ENCODE measurements around the gene TEPSIN. TPM values are rescaled to one million over a fixed set of nuclear protein-coding genes. Genes with fewer than 3 reads are reported as not detected.

TEPSIN gene
- total and polyA plus RNA-seq, 2 of the 8 experiments (the other 6 are each of a cell fraction or from before 2014, with no cell fraction given), result 22.9 to 28.0 TPM

GRCh38 chr17:81189016-81189415 lies 49.8 kb downstream of the TEPSIN start:
- DNase-seq (ENCODE audit: low read depth in 1 of 2, low spot score in 2 of 2) (no peak), FAIRE-seq (no peak)
- H4K20me1 ChIP-seq (replicated peaks in 1 of 2; ENCODE audit: control insufficient read depth in 1 of 2, insufficient read depth in 2 of 2, low read length in 2 of 2), result peaks cover 0 to 4% of the 10 kb centered on the region in 2 experiments
- H3K9ac ChIP-seq (replicated peaks in 1 of 4; ENCODE audit: extremely low read depth in 1 of 4, low read depth in 3 of 4, low read length in 3 of 4), result no peak overlapping the region
- H3K36me3 ChIP-seq (ENCODE audit: control insufficient read depth in 2 of 4, insufficient read depth in 4 of 4, low read length in 3 of 4), result peaks cover 0 to 11% (median 0%) of the 10 kb centered on the region in 4 experiments; a peak in 3 of 8 replicates
- H3K4ac ChIP-seq (replicated peaks; ENCODE audit: insufficient read length, low read depth, low read length), result no peak overlapping the region
- no peak overlapping the region for H3K27ac ChIP-seq (ENCODE audit: low read depth, low read length)
- no peak overlapping the region for H4K5ac ChIP-seq (ENCODE audit: insufficient read length, low read depth, low read length)
- H2BK120ac ChIP-seq (replicated peaks; ENCODE audit: low read depth, low read length), result no peak overlapping the region
- no peak overlapping the region for H3K56ac ChIP-seq (replicated peaks; ENCODE audit: insufficient read length, low read depth, low read length)
- H3K9me3 ChIP-seq (ENCODE audit: insufficient read depth in 2 of 2, low read depth in 1 of 2, low read length in 1 of 2), result no peaks in the 10 kb centered on the region
- H3K27me3 ChIP-seq (replicated peaks in 1 of 4; ENCODE audit: control insufficient read depth in 3 of 4, extremely low read depth in 1 of 4, insufficient read depth in 3 of 4, low read length in 3 of 4), result no peaks in the 10 kb centered on the region
- H3K18ac ChIP-seq (ENCODE audit: extremely low read depth, low read length), result no peak overlapping the region
- H4K8ac ChIP-seq (ENCODE audit: extremely low read depth, insufficient read depth, low read length), result no peak overlapping the region; the same call in 1 of the 2 replicates
- peaks cover 0 to 5% (median under 1%) of the 10 kb centered on the region in 4 experiments; a peak in 2 of 7 replicates for H3K4me1 ChIP-seq (replicated peaks in 1 of 4; ENCODE audit: control insufficient read depth in 3 of 4, insufficient read depth in 4 of 4, low read length in 3 of 4)
- H2AFZ ChIP-seq (ENCODE audit: low read length), result no peak overlapping the region
- WGBS, 2 experiments (ENCODE audit: extremely low coverage in 1 of 2, insufficient coverage in 1 of 2, insufficient read length in 1 of 2, insufficient replicate concordance in 2 of 2, low coverage in 1 of 2, low lambda C conversion rate in 2 of 2, missing lambda C conversion rate in 1 of 2), result 96% methylated on average over 5 of the region's 7 CpGs; no CpG with 5 or more reads in 1 of the 2 experiments
- H2BK15ac ChIP-seq (ENCODE audit: low read length), result no peak overlapping the region
- no peak overlapping the region for H3K14ac ChIP-seq (ENCODE audit: insufficient read length)
- no peak overlapping the region for H2BK5ac ChIP-seq (ENCODE audit: low read depth, low read length)
- H3K4me2 ChIP-seq (ENCODE audit: insufficient read depth in 1 of 2, low read depth in 2 of 2, low read length in 2 of 2), result no peak overlapping the region
- H2BK20ac ChIP-seq (ENCODE audit: low read length), result no peak overlapping the region
- no peak overlapping the region for H3K4me3 ChIP-seq (ENCODE audit: extremely low read depth in 1 of 4, insufficient read depth in 2 of 4, low read depth in 3 of 4, low read length in 4 of 4)
- no peak overlapping the region for H2AK5ac ChIP-seq (ENCODE audit: low read depth, low read length)
- no peak overlapping the region for H3K23ac ChIP-seq (ENCODE audit: insufficient read length)
- no peaks in the 10 kb centered on the region for H3K23me2 ChIP-seq (ENCODE audit: low read depth, low read length)
- H2BK12ac ChIP-seq (ENCODE audit: low read depth, low read length), result no peak overlapping the region
- ChIA-PET CTCF (ENCODE audit: partially characterized antibody) (interaction anchor here (0.7 to 3.2 kb wide), 13 partner anchors 9 to 110 kb away, joined by 3 to 25 read pairs (median 4); no protein-coding TSS in a partner anchor), POLR2A (ENCODE audit: partially characterized antibody) (interaction anchor here (1.0 to 1.2 kb wide), 3 partner anchors 24 to 184 kb away, joined by 3 to 4 read pairs (median 4); no protein-coding TSS in a partner anchor)
- TF ChIP-seq SAP30 (IDR thresholded peaks at IDR 0.05; ENCODE audit: insufficient read depth, insufficient replicate concordance, low read length), result no peak
- no peak for TF ChIP-seq HDAC2 (IDR thresholded peaks at IDR 0.05; ENCODE audit: borderline replicate concordance in 1 of 2, low read depth in 2 of 2, low read length in 2 of 2)
- TF ChIP-seq E2F6 (IDR thresholded peaks at IDR 0.05), result no peak
- TF ChIP-seq TCF12 (IDR thresholded peaks at IDR 0.05; ENCODE audit: low read depth, low read length), result no peak
- no peak for TF ChIP-seq KDM4A (IDR thresholded peaks at IDR 0.05; ENCODE audit: low read depth, low read length, severe bottlenecking)
- TF ChIP-seq TAF1 (IDR thresholded peaks at IDR 0.05; ENCODE audit: low read depth, low read length), result no peak
- no peaks in the 10 kb centered on the region for H3K79me2 ChIP-seq (ENCODE audit: control insufficient read depth in 1 of 2, insufficient read depth in 2 of 2, low read length in 2 of 2)
- H3K79me1 ChIP-seq (ENCODE audit: low read depth, low read length), result no peaks in the 10 kb centered on the region
- H4K91ac ChIP-seq (replicated peaks; ENCODE audit: insufficient read length, low read length), result no peak overlapping the region

Data from H1 (cell line).